Measurements from ENCODE around the gene MAP3K6. TPM values are rescaled to one million over a fixed set of nuclear protein-coding genes. Genes with fewer than 3 reads are reported as not detected.

MAP3K6 gene
- total RNA-seq, 1 donor from 2014 or later, result 8.6 TPM

DNA sequence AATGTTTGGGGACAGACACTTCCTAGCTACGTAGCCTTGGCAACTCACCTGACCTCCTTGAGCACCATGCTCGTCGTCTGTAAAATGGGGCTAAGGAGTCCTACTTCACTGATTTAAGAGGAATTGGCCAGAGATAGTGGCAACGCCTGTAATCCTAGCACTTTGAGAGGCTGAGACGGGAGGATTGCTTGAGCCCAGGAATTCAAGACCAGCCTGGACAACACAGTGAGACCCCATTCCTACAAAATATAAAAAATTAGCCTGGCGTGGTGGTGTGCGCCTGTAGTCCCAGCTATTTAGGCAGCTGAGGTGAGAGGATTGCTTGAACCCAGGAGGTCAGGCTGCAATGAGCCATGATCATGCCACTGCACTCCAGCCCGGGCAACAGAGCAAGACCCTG is 20.4 kb downstream of the MAP3K6 start:
- TF ChIP-seq, protein P1, sequence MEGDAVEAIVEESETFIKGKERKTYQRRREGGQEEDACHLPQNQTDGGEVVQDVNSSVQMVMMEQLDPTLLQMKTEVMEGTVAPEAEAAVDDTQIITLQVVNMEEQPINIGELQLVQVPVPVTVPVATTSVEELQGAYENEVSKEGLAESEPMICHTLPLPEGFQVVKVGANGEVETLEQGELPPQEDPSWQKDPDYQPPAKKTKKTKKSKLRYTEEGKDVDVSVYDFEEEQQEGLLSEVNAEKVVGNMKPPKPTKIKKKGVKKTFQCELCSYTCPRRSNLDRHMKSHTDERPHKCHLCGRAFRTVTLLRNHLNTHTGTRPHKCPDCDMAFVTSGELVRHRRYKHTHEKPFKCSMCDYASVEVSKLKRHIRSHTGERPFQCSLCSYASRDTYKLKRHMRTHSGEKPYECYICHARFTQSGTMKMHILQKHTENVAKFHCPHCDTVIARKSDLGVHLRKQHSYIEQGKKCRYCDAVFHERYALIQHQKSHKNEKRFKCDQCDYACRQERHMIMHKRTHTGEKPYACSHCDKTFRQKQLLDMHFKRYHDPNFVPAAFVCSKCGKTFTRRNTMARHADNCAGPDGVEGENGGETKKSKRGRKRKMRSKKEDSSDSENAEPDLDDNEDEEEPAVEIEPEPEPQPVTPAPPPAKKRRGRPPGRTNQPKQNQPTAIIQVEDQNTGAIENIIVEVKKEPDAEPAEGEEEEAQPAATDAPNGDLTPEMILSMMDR (IDR thresholded peaks at IDR 0.05; ENCODE audit: insufficient read depth, low read length, poor library complexity, severe bottlenecking), result no peak

DNA sequence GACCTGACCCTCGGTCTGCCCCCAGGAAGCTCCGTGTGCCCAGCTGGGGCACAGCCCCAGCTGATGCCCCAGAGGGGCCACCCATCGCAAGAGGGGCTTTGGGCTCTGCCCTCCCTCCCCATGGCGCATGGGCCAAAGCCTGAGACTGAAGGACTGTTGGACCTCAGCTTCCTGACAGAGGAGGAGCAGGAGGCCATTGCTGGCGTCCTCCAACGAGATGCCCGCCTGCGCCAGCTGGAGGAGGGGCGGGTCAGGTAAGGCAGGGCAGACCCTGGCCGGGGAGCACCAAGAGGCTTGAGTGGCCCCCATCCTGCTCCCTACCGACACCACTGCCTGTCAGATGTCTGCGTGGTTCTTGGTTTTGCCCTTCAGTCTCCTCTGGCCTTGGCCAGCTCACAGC is 21.5 kb downstream of the MAP3K6 start:
- no peaks in the 10 kb centered on the region for H3K36me3 ChIP-seq (ENCODE audit: control insufficient read depth, insufficient read depth, low read length)
- DNase-seq (ENCODE audit: low read depth), result no peak
- peaks cover 2% of the 10 kb centered on the region for H3K27me3 ChIP-seq (ENCODE audit: control insufficient read depth, insufficient read depth, low read length)
- TF ChIP-seq, protein P1 (IDR thresholded peaks at IDR 0.05; ENCODE audit: insufficient read depth, low read length, poor library complexity, severe bottlenecking), result no peak
- H3K4me3 ChIP-seq (ENCODE audit: low read depth, low read length), result no peak overlapping the region

More for the DNA sequence above, 20.4 kb downstream of the MAP3K6 start:
- no peak overlapping the region for H3K4me3 ChIP-seq (ENCODE audit: low read depth, low read length)
- no peak for DNase-seq (ENCODE audit: low read depth)
- peaks cover 6% of the 10 kb centered on the region for H3K27me3 ChIP-seq (ENCODE audit: control insufficient read depth, insufficient read depth, low read length)
- H3K36me3 ChIP-seq (ENCODE audit: control insufficient read depth, insufficient read depth, low read length), result no peaks in the 10 kb centered on the region

DNA sequence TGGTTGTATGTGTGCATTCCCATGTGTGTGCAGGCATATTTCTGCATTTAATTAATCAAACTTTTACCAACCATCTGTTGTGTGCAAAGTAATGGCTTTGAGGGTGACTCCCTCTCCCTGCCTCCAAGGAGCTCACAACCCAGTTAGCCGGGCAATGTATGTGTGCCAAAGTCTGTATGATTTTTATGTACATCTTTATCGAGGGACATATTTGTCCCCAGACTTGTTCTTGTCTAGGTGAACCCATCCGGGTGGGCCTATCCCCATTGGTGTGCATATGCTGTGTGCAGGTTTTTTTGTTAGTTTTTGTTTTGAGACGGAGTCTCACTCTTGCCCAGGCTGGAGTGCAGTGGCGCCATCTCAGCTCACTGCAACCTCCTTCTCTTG is 23.1 kb downstream of the MAP3K6 start:
- Histone ChIP-seq H3K27me3 (ENCODE audit: control insufficient read depth, insufficient read depth, low read length) (no peaks in the 10 kb centered on the region), H3K36me3 (ENCODE audit: control insufficient read depth, insufficient read depth, low read length) (no peaks in the 10 kb centered on the region), H3K4me3 (ENCODE audit: low read depth, low read length) (peak overlapping the region; percentile 54)
- DNase-seq (ENCODE audit: low read depth), result no peak
- TF ChIP-seq, protein P1 (IDR thresholded peaks at IDR 0.05; ENCODE audit: insufficient read depth, low read length, poor library complexity, severe bottlenecking), result no peak

DNA sequence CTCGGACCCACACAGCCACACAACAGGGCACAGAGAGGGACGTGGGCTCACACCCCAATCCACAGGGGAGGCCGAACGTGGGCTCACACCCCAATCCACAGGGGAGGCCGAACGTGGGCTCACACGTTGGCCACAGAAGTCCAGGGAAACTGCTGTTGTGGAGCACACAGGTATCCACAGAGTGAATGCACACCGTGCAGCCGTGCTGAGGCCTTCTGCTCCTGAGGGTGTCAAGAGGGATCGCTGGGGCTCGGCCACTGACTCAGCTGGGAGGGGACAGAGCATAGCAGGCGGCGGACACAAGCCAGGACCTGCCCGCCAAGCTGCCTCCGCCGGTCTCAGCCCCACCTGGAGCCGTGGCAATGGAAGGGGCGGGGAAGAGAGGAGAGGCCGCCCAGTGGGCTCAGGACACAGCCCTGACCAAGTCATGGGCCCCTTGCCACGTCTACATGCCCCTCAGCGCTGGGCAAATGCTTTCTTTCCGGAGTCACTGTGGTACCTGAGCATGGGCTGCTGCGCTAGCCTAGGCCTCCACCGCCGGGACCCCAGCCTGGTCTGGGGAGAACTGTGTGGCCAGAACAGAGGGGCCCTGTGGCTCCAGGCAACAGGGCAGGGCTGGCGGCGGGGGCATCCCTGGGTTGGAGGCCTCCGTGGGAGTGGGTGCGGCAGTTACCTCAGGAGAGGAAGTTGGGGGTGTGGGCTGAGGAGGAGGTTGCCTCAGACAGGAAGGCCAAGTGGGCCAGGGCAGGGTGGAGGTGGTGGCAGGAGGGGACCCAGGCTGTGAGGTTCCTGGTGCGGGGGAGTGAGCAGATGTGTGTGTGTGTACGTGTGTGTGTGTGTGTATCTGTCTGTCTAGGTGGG is 23.8 kb downstream of the MAP3K6 start:
- peak overlapping the region; percentile 54 for H3K4me3 ChIP-seq (ENCODE audit: low read depth, low read length)
- DNase-seq (ENCODE audit: low read depth), result no peak
- TF ChIP-seq, protein P1 (IDR thresholded peaks at IDR 0.05; ENCODE audit: insufficient read depth, low read length, poor library complexity, severe bottlenecking), result no peak

DNA sequence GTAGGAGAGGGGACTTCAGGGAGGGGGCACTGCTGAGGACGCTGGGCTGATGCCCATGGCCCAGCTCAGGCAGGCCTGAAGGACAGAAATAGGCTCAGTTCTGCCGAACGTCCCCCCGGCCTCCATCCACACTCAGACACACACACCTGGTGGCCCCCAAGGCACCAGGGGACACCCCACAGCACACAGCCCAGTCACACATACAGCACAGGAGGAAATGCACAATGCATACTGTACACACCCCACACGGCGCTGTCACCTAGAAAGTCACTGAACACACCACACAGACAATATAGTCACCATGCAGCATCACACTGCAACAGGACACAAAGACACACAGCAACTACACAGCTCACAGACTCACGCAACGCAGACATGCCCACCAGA is 24.4 kb downstream of the MAP3K6 start:
- Histone ChIP-seq H3K4me3 (ENCODE audit: low read depth, low read length) (peak overlapping the region; percentile 54), H3K36me3 (ENCODE audit: control insufficient read depth, insufficient read depth, low read length) (no peaks in the 10 kb centered on the region), H3K27me3 (ENCODE audit: control insufficient read depth, insufficient read depth, low read length) (no peaks in the 10 kb centered on the region)
- TF ChIP-seq, protein P1 (IDR thresholded peaks at IDR 0.05; ENCODE audit: insufficient read depth, low read length, poor library complexity, severe bottlenecking), result no peak
- no peak for DNase-seq (ENCODE audit: low read depth)

More for the DNA sequence above, 23.8 kb downstream of the MAP3K6 start:
- Histone ChIP-seq H3K27me3 (ENCODE audit: control insufficient read depth, insufficient read depth, low read length) (no peaks in the 10 kb centered on the region), H3K36me3 (ENCODE audit: control insufficient read depth, insufficient read depth, low read length) (no peaks in the 10 kb centered on the region)

All from kidney epithelial cell (primary cell).